NOMO-1 treated with dmso at 0.1 percent for 144 hours (cell line): ENCODE measurements around the gene PTPN3.

Experiments
- DNase-seq: peaks from one replicate; lab custom pipeline; 2025; ENCODE audit not compliant: unreplicated experiment; lab: John Stamatoyannopoulos, UW

Gene PTPN3

GRCh38 chr9:109428854-109429253 is 69.3 kb downstream of the PTPN3 start:
- DNase-seq, result no peak

GRCh38 chr9:109427886-109428285 is 70.2 kb downstream of the PTPN3 start:
- DNase-seq, result no peak

GRCh38 chr9:109426626-109427402 is 71.3 kb downstream of the PTPN3 start:
- no peak for DNase-seq

GRCh38 chr9:109424618-109425017 is 73.5 kb downstream of the PTPN3 start:
- DNase-seq, result no peak

GRCh38 chr9:109423877-109424276 is 74.2 kb downstream of the PTPN3 start:
- DNase-seq, result no peak

- DNase-seq, result no peak
Measured at GRCh38 chr9:109422641-109423040, 75.5 kb downstream of the PTPN3 start.

- no peak for DNase-seq
Measured at GRCh38 chr9:109421026-109421970, 76.8 kb downstream of the PTPN3 start.

- DNase-seq, result no peak
Measured at GRCh38 chr9:109419531-109419930, 78.6 kb downstream of the PTPN3 start.

- DNase-seq, result peak; percentile 19
Measured at GRCh38 chr9:109418827-109419226, 79.3 kb downstream of the PTPN3 start.

GRCh38 chr9:109417585-109418544 is 80.2 kb downstream of the PTPN3 start:
- no peak for DNase-seq

- peak; percentile 33 for DNase-seq
Measured at GRCh38 chr9:109417054-109417453, 81.1 kb downstream of the PTPN3 start.

GRCh38 chr9:109416135-109416706 is 81.9 kb downstream of the PTPN3 start:
- no peak for DNase-seq

GRCh38 chr9:109414125-109414785 is 83.9 kb downstream of the PTPN3 start:
- DNase-seq, result no peak

- peak; percentile 65 for DNase-seq
Measured at GRCh38 chr9:109411798-109412352, 86.2 kb downstream of the PTPN3 start.

- DNase-seq, result peak; percentile 43
Measured at GRCh38 chr9:109411069-109411761, 86.9 kb downstream of the PTPN3 start.

- no peak for DNase-seq
Measured at GRCh38 chr9:109409773-109410397, 88.2 kb downstream of the PTPN3 start.

- DNase-seq, result no peak
Measured at GRCh38 chr9:109408759-109409462, 89.2 kb downstream of the PTPN3 start.

GRCh38 chr9:109403766-109404320 is 94.3 kb downstream of the PTPN3 start:
- DNase-seq, result no peak
